Right atrium auricular region (tissue), 2 donors: ENCODE results near the gene CACNA2D1. TPM values are rescaled to one million over a fixed set of nuclear protein-coding genes. Genes with fewer than 3 reads are reported as not detected.

Experiments used
- DNase-seq: peaks from one replicate; pipeline ENCODE4 v3.0.0-alpha.2; 2019; ENCODE audit warnings: low spot score
- H3K27ac ChIP-seq, 2 donors: fragments of 200-600 bp; sonication (generic); 1 replicate in 1 of 2; 2 replicates in 1 of 2; pipeline ENCODE4 v1.5.1; 2016 to 2019
- H3K27me3 ChIP-seq, 2 donors: fragments of 200-600 bp; sonication (generic); one replicate each; pipeline versions ENCODE4 v1.5.1 to v1.6.0; 2017 to 2019
- H3K36me3 ChIP-seq: fragments of 200-600 bp; sonication (generic); one replicate; pipeline ENCODE4 v1.5.1; 2016
- H3K4me1 ChIP-seq, 2 donors: fragments of 200-600 bp; sonication (generic); one replicate each; pipeline versions ENCODE4 v1.5.1 to v1.6.0; 2017 to 2019
- H3K4me3 ChIP-seq, 2 donors: fragments of 200-600 bp; sonication (generic); 1 replicate in 1 of 2; 2 replicates in 1 of 2; pipeline ENCODE4 v1.5.1; 2017 to 2019; ENCODE audit warnings: mild to moderate bottlenecking in 1 of 2, moderate library complexity in 1 of 2
- H3K9me3 ChIP-seq, 2 donors: fragments of 200-600 bp; sonication (generic); one replicate each; pipeline ENCODE4 v1.5.1; 2019
- CTCF ChIP-seq, 2 donors: fragments of 200-600 bp; sonication (generic); IDR thresholded peaks; one replicate each; pipeline ENCODE4 v1.5.1; 2019; ENCODE audit warnings: antibody characterized with exemption in 2 of 2
- total RNA-seq, 2 donors: library from RNA; depleted of rRNA; stranded (reverse); fragments of >200 nt; gene quantifications; one replicate each; pipeline ENCODE4 v1.1.0, GENCODE V29; 2016

Gene CACNA2D1
- total RNA-seq, 2 donors from 2014 or later: 31.5 to 54.5 TPM

- no peaks in the 10 kb centered on the region for H3K27me3 ChIP-seq
- no peak for TF ChIP-seq CTCF (IDR thresholded peaks at IDR 0.05)
- H3K4me1 ChIP-seq: no peaks in the 10 kb centered on the region
- no peak overlapping the region for H3K4me3 ChIP-seq
- no peak for DNase-seq
- no peaks in the 10 kb centered on the region for H3K9me3 ChIP-seq
- H3K36me3 ChIP-seq: no peaks in the 10 kb centered on the region
- H3K27ac ChIP-seq: no peak overlapping the region
Observed at GRCh38 chr7:82364048-82364447, 79.5 kb downstream of the CACNA2D1 start.

GRCh38 chr7:82362129-82362706 lies 81.4 kb downstream of the CACNA2D1 start:
- TF ChIP-seq CTCF (IDR thresholded peaks at IDR 0.05): no peak
- H3K9me3 ChIP-seq: no peaks in the 10 kb centered on the region
- peaks cover 0 to 13% of the 10 kb centered on the region in 2 donors for H3K4me1 ChIP-seq
- DNase-seq: no peak
- H3K27ac ChIP-seq: no peak overlapping the region
- H3K4me3 ChIP-seq: no peak overlapping the region
- H3K27me3 ChIP-seq: no peaks in the 10 kb centered on the region
- no peaks in the 10 kb centered on the region for H3K36me3 ChIP-seq

GRCh38 chr7:82360591-82361368 lies 82.8 kb downstream of the CACNA2D1 start:
- H3K27me3 ChIP-seq: no peaks in the 10 kb centered on the region
- no peaks in the 10 kb centered on the region for H3K9me3 ChIP-seq
- H3K36me3 ChIP-seq: no peaks in the 10 kb centered on the region
- no peak overlapping the region for H3K4me3 ChIP-seq
- no peak overlapping the region for H3K27ac ChIP-seq
- no peak for TF ChIP-seq CTCF (IDR thresholded peaks at IDR 0.05)
- H3K4me1 ChIP-seq: peaks cover 0 to 13% of the 10 kb centered on the region in 2 donors
- DNase-seq: no peak

GRCh38 chr7:82359426-82359825 lies 84.2 kb downstream of the CACNA2D1 start:
- Histone ChIP-seq H3K9me3 (no peaks in the 10 kb centered on the region), H3K4me3 (no peak overlapping the region), H3K36me3 (no peaks in the 10 kb centered on the region), H3K4me1 (peaks cover 0 to 13% of the 10 kb centered on the region in 2 donors), H3K27me3 (no peaks in the 10 kb centered on the region), H3K27ac (no peak overlapping the region)
- peak in 1 of 2 donors; percentile 26 for TF ChIP-seq CTCF (IDR thresholded peaks at IDR 0.05)
- DNase-seq: no peak

- H3K9me3 ChIP-seq: no peaks in the 10 kb centered on the region
- no peaks in the 10 kb centered on the region for H3K27me3 ChIP-seq
- no peak for DNase-seq
- no peak overlapping the region for H3K27ac ChIP-seq
- H3K4me3 ChIP-seq: no peak overlapping the region
- H3K36me3 ChIP-seq: no peaks in the 10 kb centered on the region
- no peak for TF ChIP-seq CTCF (IDR thresholded peaks at IDR 0.05)
- peaks cover 0 to 13% of the 10 kb centered on the region in 2 donors for H3K4me1 ChIP-seq
Observed at GRCh38 chr7:82358923-82359322, 84.7 kb downstream of the CACNA2D1 start.
